ENCODE data around the gene SPRED2.
A peak's percentile ranks its signal among the peaks of the same experiment; 100 is the strongest.

The SPRED2 gene, protein sequence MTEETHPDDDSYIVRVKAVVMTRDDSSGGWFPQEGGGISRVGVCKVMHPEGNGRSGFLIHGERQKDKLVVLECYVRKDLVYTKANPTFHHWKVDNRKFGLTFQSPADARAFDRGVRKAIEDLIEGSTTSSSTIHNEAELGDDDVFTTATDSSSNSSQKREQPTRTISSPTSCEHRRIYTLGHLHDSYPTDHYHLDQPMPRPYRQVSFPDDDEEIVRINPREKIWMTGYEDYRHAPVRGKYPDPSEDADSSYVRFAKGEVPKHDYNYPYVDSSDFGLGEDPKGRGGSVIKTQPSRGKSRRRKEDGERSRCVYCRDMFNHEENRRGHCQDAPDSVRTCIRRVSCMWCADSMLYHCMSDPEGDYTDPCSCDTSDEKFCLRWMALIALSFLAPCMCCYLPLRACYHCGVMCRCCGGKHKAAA
- 14.4 to 52.2 (median 27.6) reads per million in 18 experiments for total RNA-seq

DNA sequence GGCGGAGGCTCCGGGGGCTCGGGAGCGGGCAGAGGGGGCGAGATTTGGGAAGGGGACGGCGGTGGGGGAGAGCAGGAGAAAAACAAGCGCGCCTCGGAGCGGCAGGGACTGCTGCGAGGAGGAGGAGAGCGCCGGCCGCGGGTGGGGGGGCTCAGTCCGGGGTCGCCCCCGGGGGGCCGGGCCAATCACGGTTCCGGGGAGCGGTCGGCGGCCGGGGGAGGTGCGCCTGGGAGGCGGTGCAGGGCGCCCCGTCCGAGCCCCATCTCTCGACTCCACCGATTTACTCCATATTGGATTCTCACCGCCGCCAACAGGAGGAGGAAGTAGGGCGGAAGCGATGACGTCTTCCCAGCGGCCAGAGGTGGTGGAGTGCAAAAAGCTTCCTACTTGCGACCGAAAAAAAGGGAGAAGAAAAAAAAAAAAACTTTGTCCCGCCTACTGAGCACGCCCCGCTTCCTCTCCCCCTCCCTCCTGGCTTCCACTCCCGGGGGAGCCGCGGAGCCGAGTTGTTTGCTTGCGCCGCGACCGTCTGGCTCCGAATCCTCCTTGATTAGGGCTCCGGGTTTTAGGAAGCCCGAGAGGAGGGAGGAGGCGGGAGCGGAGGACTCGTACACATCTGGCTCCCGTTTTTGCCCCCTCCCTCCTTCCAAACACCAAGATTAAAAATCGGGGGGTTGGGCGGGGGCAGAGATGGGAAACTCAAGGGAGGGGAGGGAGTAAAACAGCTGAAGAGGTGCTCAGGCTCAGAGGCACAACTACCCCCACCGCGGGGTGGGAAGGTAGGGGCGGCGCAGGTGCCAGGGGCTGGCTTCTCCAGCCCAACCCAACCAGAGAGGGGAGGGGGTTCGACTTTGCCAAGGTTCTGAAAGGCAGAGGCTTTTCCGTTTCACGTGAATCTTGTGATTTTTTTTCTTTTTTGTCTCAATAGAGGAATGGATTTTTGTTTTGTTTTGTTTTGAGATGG, at the start of gene SPRED2:
Gene SPRED2, minus strand, starts transcription at position 373 of the 964 bp plus-strand sequence. CDS start 612 bp downstream, outside the sequence.
- DNase-seq, result peak; percentile 90 to 92

DNA sequence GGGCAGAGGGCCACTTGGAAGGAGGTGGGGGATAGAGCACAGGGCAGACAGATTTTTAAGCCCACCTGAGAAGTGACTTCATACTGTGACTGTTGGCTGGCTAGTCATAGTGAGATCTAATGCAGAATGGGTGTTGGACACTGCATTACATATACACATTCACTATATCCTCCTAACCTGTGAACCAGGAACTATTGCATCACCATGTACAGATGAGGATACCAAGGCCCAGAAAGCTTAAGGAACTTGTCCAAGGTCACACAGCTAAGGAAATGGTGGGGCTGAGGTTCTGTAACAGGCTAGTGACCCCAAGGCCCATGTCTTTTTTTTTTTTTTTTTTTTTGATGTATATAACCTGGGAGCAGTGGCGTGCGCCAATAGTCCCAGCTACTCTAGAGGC, 49.6 kb upstream of the SPRED2 start:
- DNase-seq, result no peak

DNA sequence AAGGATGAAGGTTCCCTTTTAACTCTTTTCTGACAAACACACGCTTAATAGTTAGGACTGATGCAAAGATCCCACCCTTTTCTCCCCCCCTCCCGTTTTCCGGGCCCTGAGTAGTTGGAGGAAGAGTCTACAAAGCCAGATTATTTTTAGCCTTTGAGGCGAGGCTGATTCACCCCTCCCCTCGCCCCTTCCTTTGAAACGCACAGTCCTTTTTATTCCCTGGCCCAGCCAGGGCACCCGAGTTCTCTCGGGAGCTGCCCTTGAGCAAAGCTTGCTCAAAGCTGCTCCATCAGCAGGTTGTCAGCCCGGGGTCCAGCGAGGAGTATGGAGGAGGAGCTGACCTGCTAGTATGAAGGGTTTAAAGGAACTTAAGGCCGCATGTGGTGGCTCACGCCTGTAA, 47.1 kb upstream of the SPRED2 start:
- DNase-seq, result no peak

DNA sequence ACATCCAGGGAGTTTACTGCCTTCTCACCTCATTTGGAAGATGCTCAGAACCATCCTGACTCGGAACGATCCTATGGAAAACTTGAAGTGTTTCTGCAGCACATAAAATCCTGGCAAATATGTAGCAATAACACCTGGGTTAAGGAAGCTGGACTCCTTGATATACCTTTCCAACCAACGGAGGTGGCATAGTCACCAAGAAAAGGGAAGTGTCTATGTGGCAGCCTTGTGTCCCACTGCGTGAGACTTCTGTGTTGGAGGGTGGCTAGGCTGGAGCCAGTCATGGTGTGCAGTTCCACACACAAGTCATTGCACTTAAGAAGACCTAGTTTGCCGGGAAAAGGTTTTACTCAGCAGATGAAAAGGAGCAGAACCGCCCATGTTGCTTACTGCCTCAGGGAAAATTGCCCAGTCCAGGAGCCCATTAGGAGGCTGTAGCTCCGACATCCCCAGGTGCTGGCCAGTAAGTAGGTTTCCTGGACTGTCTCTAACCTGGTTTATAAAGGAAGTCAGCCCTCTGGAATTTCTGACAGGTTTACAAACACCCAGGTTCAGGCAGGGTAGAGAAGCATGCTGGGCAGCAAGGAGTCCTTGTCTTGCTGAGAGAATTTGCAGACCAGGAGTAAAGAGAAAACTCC, 46.2 kb upstream of the SPRED2 start:
- no peak for DNase-seq

DNA sequence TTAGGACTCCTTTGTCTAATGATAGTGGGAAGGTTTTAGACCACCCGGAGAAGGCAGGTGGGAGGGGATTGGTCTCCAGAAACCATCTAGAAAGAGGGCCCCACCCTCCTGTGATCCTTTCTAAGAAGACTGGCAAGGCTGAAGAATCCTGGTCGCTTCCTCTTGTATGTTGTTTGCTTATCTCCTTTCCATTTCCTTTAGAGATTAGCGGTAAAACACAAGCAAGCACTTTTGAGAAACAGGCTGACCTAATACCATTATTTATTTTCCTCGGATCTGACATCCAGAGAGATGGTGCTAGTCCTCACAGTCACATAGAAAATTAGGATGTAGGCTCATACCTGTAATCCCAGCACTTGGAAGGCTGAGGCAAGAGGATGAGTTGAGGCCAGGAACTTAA, 45.2 kb upstream of the SPRED2 start:
- no peak for DNase-seq

DNA sequence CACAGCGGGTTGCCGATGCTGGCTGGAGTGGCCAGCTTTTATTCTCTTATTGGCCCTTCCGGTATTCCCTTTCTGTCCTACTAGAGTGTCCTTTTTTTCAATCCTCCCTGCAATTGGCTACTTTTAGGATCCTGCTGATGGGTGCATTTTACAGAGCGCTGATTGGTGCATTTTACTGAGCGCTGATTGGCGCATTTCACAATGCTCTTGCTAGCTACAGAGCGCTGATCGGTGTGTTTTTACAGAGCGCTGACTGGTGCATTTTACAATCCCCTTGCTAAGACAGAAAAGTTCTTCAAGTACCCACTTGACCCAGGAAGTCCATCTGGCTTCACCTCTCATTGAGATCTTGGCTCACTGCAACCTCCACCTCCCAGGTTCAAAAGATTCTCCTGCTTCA, 44.4 kb upstream of the SPRED2 start:
- DNase-seq, result no peak

DNA sequence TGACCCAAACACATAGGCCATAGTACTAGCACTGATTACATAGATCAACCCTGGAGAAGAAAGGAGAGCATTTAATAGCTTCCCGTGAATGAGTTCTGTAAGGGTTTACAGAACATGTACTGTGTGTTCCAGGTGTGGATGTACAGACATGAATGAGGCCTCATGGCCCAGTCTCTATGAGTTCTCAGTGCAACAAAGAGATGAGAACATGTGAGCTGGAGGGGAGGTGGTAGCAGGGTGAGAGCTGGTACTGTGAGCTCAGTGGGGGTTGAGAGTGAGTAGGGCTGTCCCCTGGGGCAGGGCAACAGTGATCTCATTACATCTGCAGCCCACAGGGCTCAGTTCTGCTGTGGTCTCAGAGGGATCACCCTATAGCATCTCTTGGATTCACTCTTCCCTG, 42.6 kb upstream of the SPRED2 start:
- no peak for DNase-seq

DNA sequence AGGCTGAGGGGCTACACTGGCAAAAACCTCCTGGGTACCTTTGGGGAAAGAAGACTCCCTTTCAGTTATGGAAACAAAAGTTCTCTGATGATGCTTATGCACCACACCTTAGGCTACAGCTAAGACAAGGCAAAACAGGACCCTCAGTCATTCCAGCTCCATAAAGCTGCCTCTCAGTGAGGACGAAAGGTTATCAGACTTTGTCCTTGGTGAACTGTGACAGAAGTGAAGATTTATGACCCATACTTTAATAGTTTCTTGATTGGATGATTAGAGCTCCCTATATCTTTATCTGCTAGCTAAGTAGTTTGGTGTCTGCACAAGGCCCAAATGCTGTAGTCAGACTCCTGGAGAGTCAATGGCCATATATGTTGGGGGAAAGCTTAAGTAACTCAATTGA, 40.6 kb upstream of the SPRED2 start:
- no peak for DNase-seq

DNA sequence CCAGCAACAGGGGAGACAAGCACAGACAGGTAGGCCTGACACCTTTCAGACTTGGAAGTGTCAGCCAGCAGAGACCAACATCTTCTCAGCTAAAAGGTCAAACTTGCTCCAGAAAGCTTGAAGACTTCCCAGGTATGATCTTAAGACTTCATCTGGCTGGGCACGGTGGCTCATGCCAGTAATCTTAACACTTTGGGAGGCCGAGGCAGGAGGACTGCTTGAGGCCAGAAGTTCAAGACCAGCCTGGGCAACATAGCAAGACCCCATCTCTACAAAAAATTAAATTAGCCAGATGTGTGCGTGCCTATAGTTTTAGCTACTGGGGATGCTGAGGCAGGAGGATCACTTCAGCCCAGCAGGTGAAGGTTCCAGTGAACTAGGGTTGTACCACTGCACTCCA, 39.0 kb upstream of the SPRED2 start:
- DNase-seq, result no peak

DNA sequence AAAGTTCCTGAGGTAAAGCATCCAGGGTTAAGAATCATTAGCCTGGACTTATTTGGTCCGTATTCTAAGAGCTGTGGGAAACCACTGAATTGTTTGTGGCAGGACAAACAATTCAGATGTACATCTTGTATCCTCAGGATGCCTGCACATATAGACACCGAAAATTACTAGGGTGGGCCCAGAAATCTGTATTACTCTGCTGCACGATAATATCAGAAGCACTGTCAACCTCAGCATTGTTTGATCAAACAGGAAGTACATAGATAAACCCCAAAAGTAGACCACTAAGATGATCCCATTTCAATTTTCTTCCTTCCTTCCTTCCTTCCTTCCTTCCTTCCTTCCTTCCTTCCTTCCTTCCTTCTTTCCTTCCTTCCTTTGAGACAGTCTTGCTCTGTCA, 34.2 kb upstream of the SPRED2 start:
- DNase-seq, result no peak

DNA sequence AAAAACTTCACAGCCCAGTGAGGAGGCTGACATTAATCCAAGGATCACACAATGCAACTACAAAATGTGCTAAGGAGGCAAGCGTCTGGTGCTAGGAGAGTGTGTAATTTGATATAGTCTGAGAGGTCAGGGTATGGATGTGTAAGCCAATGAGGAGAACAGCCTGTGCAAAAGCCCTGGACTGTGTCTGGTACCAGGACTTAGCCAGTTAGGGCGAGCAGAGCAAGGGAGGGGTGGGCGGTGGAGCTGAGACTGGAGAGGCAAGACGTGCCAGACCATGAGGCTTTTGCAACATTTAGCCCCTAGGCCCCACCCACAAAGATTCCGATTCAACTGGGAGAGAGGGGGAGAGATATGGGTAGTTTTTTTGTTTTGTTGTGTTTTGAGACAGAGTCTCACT, 33.5 kb upstream of the SPRED2 start:
- DNase-seq, result no peak

DNA sequence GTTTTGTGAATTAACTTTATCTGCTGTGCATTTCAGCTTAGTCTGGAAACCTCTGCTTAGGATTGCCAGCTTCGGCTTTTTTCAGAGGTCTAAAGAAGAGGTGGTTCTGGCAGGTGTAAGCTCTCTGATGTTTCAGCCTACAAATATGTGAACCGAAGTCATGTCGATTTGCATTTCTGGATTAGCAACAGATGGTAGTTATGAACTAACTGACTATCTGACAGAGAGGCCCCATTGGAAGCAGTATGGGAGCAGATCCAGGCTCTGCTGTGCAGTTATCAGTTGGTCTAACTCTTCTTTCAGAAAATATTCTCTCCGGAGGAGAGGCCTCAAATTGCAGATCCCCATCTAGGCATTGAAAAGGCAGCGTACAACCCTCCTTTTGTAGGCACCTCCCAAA, 32.7 kb upstream of the SPRED2 start:
- no peak for DNase-seq

DNA sequence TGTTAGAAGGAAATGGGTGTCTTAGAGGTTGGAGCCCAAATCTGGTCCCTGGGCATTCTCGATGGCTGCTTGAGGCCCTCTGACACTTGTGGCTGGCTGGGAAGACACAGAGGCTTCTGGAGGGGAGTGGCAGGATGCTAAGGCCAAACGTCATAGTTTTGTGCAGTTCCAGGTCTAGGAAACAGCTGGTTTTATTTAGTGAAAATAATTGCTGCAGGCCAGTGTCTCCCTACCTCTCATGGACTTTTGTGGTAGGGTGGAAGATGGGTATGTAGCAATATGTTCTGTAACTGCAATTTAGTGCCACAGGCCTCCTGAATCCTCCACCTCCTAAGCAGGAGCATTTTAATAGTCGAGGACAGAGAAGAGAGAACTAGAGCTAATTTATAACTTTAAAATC, 32.2 kb upstream of the SPRED2 start:
- no peak for DNase-seq

DNA sequence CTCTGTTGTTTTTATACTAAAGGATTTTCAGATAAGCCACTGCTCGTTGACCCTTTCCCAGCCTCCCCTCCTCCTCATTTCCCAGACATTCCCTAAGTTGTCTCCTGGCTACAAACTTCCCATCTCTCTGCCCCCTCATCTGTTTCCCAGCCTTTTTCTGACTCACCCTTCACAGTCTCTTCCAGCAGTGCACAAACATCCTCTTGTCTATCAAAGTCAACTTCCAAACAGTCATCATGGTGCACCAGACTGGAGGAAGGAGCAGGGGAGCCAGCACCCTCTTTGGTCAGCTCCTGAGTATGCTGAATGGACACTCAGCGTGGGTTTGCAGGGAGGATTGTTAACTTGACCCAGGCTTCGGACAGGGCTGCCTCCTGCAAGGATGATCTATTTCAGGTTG, 26.6 kb upstream of the SPRED2 start:
- DNase-seq, result no peak

DNA sequence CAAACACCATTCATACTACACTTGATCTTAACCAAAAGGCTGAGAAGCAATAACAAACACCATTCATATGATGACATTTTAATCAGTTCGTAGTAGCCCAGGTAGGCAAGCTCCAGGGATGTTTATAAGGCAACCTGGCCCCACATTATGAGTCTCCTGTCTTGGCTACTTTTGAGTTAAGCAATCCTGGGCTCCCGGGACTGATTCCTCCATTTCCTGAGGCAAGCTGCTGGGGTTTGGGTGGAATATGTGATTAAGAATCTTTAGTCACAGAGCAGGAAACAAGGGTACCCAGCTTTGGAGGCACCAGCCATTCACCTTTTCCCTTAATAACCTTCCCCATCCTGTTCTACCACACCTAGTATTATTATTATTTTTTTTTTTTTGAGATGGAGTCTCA, 24.5 kb upstream of the SPRED2 start:
- no peak for DNase-seq

DNA sequence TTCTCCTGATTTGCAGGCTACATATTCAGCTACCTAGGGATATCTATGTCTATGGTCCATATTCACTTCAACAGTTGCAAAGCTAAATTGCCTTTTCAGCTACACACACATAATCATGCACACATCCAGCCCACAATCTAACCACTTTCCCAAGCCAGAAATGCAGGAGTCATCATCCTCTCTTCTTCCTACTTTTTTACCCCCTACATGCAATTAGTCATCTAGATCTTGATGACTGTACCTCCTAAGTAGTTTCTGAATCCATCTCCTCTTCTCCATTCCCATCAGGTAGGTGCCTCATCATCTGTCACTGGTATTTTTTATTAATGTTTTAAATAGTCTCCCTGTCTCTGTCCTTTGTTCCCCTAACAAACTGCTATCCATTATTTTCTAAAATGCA, 23.7 kb upstream of the SPRED2 start:
- peak; percentile 33 to 60 for DNase-seq

DNA sequence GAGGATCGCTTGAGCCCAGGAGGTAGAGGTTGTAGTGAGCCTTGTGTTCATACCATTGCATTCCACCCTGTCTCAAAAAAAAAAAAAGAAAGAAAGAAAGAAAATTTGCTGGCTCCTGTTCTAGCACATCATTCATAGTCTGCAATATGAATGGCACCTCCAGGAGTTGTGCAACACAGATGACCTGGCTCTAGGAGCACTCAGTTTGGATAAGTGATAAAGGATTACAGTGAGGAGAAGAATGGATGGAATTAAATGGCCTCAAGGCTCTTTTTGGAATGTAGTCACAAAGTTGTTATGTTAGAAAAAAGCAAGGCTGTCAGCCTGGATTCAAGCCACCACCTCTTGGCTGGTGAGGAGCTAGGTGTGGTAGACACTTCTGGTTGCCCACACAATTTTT, 21.5 kb upstream of the SPRED2 start:
- no peak for DNase-seq

DNA sequence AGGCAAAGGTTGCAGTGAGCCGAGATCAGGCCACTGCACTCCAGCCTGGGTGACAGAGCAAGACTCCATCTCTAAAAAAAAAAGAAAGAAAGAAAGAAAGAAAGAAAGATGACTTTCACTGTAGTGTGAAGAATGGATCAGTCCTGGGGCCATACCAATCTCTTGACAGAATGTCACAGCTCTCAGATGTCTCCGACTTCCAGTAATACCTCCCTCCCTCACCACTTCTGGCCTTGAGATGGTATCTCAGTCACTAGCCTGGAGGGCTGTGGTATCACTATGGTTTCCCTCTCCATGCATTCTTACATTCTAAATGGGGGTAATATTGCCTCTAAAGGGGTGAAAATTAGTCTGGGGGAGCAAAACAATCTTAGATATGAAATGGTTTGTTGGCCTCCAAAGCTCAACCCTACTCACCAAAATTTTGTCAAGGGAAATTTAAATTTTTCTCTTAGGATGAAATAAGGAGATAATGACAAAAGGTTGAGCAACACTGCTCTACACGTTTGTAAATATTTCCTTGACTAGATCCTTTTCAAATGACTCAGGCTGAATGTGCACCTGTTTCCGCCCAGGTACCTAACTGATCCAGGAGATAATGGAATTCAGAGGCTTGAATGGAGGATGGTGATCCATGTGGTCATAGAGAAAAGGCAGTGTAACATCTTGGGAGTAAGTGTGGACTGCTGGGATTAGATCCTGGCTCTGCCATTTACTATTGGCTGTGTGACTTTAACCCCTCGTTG, 19.9 kb upstream of the SPRED2 start:
- no peak for DNase-seq

DNA sequence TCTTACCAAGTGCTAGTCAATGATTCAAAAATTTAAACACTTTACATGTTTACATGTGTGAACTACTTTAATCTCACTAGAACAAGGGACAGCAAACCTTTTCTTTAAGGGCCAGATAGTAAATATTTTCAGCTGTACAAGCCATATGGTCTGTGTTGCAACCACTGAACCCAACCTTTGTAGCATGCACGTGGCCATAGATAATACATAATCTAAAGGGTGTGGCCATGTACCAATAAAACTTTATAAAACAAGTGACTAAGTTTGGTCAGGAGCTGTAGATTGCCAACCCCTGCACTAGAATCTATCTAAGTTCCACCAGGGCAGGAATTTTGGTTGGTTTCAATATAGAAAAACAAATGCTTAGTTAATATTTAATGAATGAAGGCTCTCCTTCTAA, 18.4 kb upstream of the SPRED2 start:
- DNase-seq, result no peak

DNA sequence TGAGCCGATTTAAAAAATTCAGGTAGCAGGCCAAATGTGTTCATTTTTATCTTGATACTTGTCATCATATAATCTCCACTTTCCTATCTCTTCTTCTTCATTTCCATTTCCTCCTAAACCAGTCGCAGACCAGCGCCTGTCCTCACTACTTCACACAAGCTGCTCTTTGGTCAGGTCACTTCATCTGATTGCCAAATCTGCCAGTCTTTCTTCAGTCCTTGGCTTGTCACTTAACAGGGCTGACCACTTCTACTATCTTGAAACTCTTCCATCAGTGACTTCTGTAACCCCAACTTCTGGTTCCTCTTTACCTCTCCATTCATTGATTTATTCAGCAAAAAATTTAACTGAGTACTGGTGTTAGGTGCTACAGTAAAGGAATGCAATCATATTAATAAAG, 18.0 kb upstream of the SPRED2 start:
- peak; percentile 69 to 82 for DNase-seq

DNA sequence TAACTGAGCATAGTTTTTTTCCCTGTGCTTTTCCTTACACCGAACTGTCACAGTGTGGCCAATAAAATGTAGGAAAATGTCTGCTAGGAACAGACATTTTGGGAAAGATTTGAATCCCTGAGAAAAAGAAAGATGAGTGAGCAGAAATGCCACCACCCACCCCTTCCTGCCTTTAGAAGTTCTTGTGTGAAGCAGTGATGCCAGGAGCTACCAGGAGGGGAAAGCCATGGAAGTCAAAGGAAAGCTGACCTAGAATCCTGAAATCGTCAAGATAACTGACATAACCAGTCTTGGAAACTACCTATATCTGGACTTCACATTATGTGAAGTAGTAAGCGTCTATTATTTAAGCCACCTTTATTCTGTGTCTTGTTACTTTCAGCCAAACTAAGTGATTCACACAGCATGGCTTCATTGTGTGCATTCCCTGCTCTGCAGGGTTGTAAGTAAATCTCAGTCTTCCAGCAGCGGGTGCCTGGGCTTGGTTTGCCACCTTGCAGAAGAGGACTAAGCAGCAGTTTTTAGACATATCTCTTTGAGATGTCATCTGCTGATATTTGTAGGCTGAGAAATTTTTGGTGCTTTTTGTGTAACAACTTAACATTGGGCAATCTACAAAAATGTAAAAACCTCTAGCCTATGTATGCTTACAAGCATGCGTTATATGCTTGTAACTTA, 11.2 kb upstream of the SPRED2 start:
- peak in 1 of 2 donors; percentile 12 for DNase-seq
